B cell (primary cell): ENCODE data around the gene PRICKLE3. TPM values are rescaled to one million over a fixed set of nuclear protein-coding genes. Genes with fewer than 3 reads are reported as not detected.
A peak's percentile ranks its signal among the peaks of the same experiment; 100 is the strongest.

Experiments
- ATAC-seq: fragments of 200-7000 bp; cut with Tn5 transposase; one replicate; pipeline ENCODE4 v1.10.0; 2021; ENCODE audit warnings: low read depth, mild to moderate bottlenecking, moderate number of reproducible peaks, moderate library complexity
- CTCF ChIA-PET: fragments of 350-600 bp; sonication (Branson Sonifier 250); formaldehyde crosslinking; loops from one replicate; lab custom pipeline; 2021; ENCODE audit warnings: antibody characterized with exemption, inconsistent platforms; lab: Charles Lee
- POLR2A ChIA-PET: fragments of 350-600 bp; sonication (Branson Sonifier 250); formaldehyde crosslinking; loops from one replicate; lab custom pipeline; 2021; ENCODE audit warnings: antibody characterized with exemption; lab: Charles Lee
- DNase-seq: peaks from one replicate; pipeline ENCODE4 v3.0.0; 2013
- H2AFZ ChIP-seq: 2 replicates; pipeline ENCODE4 v1.6.1; 2012; ENCODE audit warnings: mild to moderate bottlenecking, low read depth, low read length; ENCODE audit not compliant: insufficient read depth, poor library complexity, severe bottlenecking
- H3K27ac ChIP-seq, 2 donors: 1 replicate in 1 of 2; 2 replicates in 1 of 2; pipeline ENCODE4 v1.5.1; 2012 to 2013; ENCODE audit warnings: low read length in 2 of 2, mild to moderate bottlenecking in 2 of 2, moderate library complexity in 1 of 2
- H3K27me3 ChIP-seq, 4 experiments: fragments of 200-600 bp in 1 of 4; sonication (generic) in 1 of 4; replicated peaks in 1 of 4; 1 replicate in 2 of 4; 2 replicates in 2 of 4; pipeline versions ENCODE4 v1.6.1 to v1.7.0; 2013 to 2016; ENCODE audit warnings: low read length in 3 of 4, mild to moderate bottlenecking in 2 of 4, mixed read lengths in 1 of 4, moderate library complexity in 1 of 4; ENCODE audit not compliant: insufficient read depth in 4 of 4, control insufficient read depth in 3 of 4; ENCODE audit errors: control extremely low read depth in 1 of 4
- H3K36me3 ChIP-seq, 2 experiments: replicated peaks in 1 of 2; 1 replicate in 1 of 2; 2 replicates in 1 of 2; pipeline versions ENCODE4 v1.6.1 to v1.7.1; 2013; ENCODE audit warnings: low read length in 1 of 2; ENCODE audit not compliant: insufficient read depth in 2 of 2, control insufficient read depth in 1 of 2; ENCODE audit errors: control extremely low read depth in 1 of 2, extremely low read depth in 1 of 2
- H3K4me1 ChIP-seq, 2 donors: fragments of 200-600 bp in 1 of 2; sonication (generic) in 1 of 2; 1 replicate in 1 of 2; 2 replicates in 1 of 2; pipeline versions ENCODE4 v1.5.1 to v1.6.1; 2013 to 2017; ENCODE audit warnings: low read length in 2 of 2; ENCODE audit not compliant: control insufficient read depth in 2 of 2, insufficient read depth in 2 of 2
- H3K4me2 ChIP-seq: replicated peaks from 2 replicates; pipeline ENCODE3; 2012; ENCODE audit warnings: mild to moderate bottlenecking, low read depth, low read length; ENCODE audit not compliant: poor library complexity, severe bottlenecking
- H3K4me3 ChIP-seq, 5 experiments: fragments of 200-600 bp in 1 of 5; sonication (generic) in 1 of 5; 1 replicate in 3 of 5; 2 replicates in 2 of 5; pipeline versions ENCODE4 v1.5.1 to v1.7.0; 2011 to 2016; ENCODE audit warnings: low read length in 4 of 5, mild to moderate bottlenecking in 4 of 5, low read depth in 2 of 5, control low read depth in 1 of 5, moderate library complexity in 1 of 5; ENCODE audit not compliant: insufficient read depth in 1 of 5; ENCODE audit errors: control extremely low read depth in 1 of 5, extremely low read depth in 1 of 5
- H3K79me2 ChIP-seq: fragments of 200-600 bp; sonication (generic); one replicate; pipeline ENCODE4 v1.6.0; 2016; ENCODE audit warnings: low read length; ENCODE audit not compliant: control insufficient read depth, insufficient read depth
- H3K9ac ChIP-seq: fragments of 200-600 bp; sonication (generic); 2 replicates; pipeline ENCODE4 v1.6.1; 2017; ENCODE audit warnings: mild to moderate bottlenecking, low read length, moderate library complexity
- H3K9me3 ChIP-seq, 3 donors: one replicate each; pipeline versions ENCODE4 v1.6.1 to v1.7.1; 2013; ENCODE audit warnings: low read length in 2 of 3; ENCODE audit not compliant: control insufficient read depth in 2 of 3, insufficient read depth in 1 of 3; ENCODE audit errors: control extremely low read depth in 1 of 3
- H4K20me1 ChIP-seq: 2 replicates; pipeline ENCODE4 v1.6.0; 2012; ENCODE audit warnings: mild to moderate bottlenecking, low read length; ENCODE audit not compliant: insufficient read depth, control insufficient read depth, poor library complexity, severe bottlenecking
- H3K27ac Mint-ChIP-seq: one replicate; pipeline ENCODE4 v1.8.0; 2021; ENCODE audit warnings: mixed read lengths
- H3K27me3 Mint-ChIP-seq: one replicate; pipeline ENCODE4 v1.8.0; 2021; ENCODE audit warnings: mixed read lengths
- H3K4me1 Mint-ChIP-seq: one replicate; pipeline ENCODE4 v1.8.0; 2021; ENCODE audit warnings: mixed read lengths
- H3K4me3 Mint-ChIP-seq: one replicate; pipeline ENCODE4 v1.8.0; 2021; ENCODE audit warnings: mixed read lengths
- H3K9me3 Mint-ChIP-seq: one replicate; pipeline ENCODE4 v1.8.0; 2022; ENCODE audit warnings: mixed read lengths; ENCODE audit not compliant: insufficient read depth
- EZH2 ChIP-seq: IDR thresholded peaks from 2 replicates; pipeline ENCODE4 v1.6.1; 2012; ENCODE audit warnings: borderline replicate concordance, low read depth, mild to moderate bottlenecking, moderate library complexity, low read length; ENCODE audit not compliant: insufficient read depth, poor library complexity, severe bottlenecking
- WGBS: methylation state at CpG from one replicate; pipeline ENCODE4 v1.1.5; 2013; ENCODE audit warnings: missing lambda C conversion rate; ENCODE audit not compliant: insufficient coverage; 5-methylcytosine and 5-hydroxymethylcytosine counted together
- intact Hi-C: fragments of 100-400 bp; cut with micrococcal nuclease; formaldehyde crosslinking; loops from one replicate; pipeline ENCODE4 v1.10.0; 2022
- polyA plus RNA-seq: library from polyadenylated mRNA; depleted of rRNA; stranded (reverse); fragments of >200 nt; gene quantifications from 2 replicates; pipeline ENCODE4 v1.2.3, GENCODE V29; 2012
- total RNA-seq, 2 donors: library from RNA; stranded (reverse); fragments of 120-200 nt in 1 of 2; gene quantifications; 1 replicate in 1 of 2; 2 replicates in 1 of 2; pipeline versions ENCODE4 v1.2.3 to v1.2.4, GENCODE V29; 2013 to 2022
- TF ChIP-seq, protein P1 (sequence below): fragments of 200-600 bp; IDR thresholded peaks from one replicate; pipeline ENCODE4 v1.8.0; 2022; ENCODE audit warnings: antibody characterized with exemption, mild to moderate bottlenecking

PRICKLE3 gene
- total and polyA plus RNA-seq, 2 donors (not counting 1 experiment from before 2014, with no cell fraction given), result 16.2 to 21.0 TPM

- CTCF ChIA-PET, result interaction anchor here (1.6 kb wide), 1 partner anchor 12 kb away, joined by 6 read pairs; no protein-coding TSS in a partner anchor
- Mint-ChIP-seq H3K27ac (no peak overlapping the region), H3K4me3 (no peak overlapping the region), H3K27me3 (no peaks in the 10 kb centered on the region), H3K9me3 (no peaks in the 10 kb centered on the region), H3K4me1 (peaks cover 24% of the 10 kb centered on the region)
- Histone ChIP-seq H4K20me1 (peaks cover 1% of the 10 kb centered on the region), H3K4me2 (no peak overlapping the region), H3K9me3 (no peaks in the 10 kb centered on the region), H3K4me3 (no peak overlapping the region), H3K27ac (no peak overlapping the region), H3K36me3 (peaks cover 0 to 29% of the 10 kb centered on the region in 2 experiments), H3K27me3 (no peaks in the 10 kb centered on the region), H3K4me1 (peaks cover 0 to 10% of the 10 kb centered on the region in 2 donors), H2AFZ (no peak overlapping the region), H3K79me2 (peaks cover 3% of the 10 kb centered on the region), H3K9ac (no peak overlapping the region)
- DNase-seq (no peak), ATAC-seq (no peak)
- WGBS, result no CpG with 5 or more reads among the region's 3 CpGs
- POLR2A ChIA-PET, result no interaction called here
- TF ChIP-seq, protein P1, sequence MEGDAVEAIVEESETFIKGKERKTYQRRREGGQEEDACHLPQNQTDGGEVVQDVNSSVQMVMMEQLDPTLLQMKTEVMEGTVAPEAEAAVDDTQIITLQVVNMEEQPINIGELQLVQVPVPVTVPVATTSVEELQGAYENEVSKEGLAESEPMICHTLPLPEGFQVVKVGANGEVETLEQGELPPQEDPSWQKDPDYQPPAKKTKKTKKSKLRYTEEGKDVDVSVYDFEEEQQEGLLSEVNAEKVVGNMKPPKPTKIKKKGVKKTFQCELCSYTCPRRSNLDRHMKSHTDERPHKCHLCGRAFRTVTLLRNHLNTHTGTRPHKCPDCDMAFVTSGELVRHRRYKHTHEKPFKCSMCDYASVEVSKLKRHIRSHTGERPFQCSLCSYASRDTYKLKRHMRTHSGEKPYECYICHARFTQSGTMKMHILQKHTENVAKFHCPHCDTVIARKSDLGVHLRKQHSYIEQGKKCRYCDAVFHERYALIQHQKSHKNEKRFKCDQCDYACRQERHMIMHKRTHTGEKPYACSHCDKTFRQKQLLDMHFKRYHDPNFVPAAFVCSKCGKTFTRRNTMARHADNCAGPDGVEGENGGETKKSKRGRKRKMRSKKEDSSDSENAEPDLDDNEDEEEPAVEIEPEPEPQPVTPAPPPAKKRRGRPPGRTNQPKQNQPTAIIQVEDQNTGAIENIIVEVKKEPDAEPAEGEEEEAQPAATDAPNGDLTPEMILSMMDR, result no peak
- TF ChIP-seq EZH2, result no peak
- intact Hi-C loops, result no loop called here
Observed at GRCh38 chrX:49178537-49178936, 7.6 kb downstream of the PRICKLE3 start.

DNA sequence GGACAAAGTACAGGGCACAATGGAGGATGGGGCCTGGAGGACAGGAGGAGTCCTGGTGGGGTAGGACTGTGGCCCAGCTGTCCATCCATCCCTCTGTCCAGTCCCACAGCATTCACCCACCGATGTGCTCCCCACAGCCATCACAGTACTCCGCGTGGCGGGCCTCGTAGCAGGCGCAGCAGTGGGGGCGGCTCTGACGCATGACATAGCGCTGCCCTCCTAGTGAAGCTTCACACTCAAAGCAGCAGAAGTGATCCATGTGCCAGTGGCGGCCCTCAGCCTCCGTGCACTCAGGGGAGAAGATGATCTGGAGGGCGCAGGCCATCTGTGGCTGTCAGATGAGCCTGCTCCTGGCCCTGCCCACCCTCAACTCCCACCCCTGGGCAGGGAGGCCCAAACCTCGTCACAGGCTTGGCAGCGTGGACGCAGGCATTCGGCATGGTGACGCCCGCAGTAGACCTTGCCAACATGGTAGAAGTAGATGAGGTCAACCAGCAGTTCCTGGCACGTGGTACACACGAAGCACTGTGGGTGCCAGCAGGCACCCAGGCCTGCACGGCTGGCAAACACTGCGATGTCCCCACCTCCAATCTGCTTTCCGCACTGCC lies 8.2 kb downstream of the PRICKLE3 start:
- H3K27me3 ChIP-seq, result no peaks in the 10 kb centered on the region
- H3K9me3 ChIP-seq, result no peaks in the 10 kb centered on the region
- no peak overlapping the region for H2AFZ ChIP-seq
- H3K4me2 ChIP-seq, result no peak overlapping the region
- Mint-ChIP-seq H3K27me3 (no peaks in the 10 kb centered on the region), H3K4me1 (peaks cover 28% of the 10 kb centered on the region), H3K27ac (peak overlapping the region; percentile 69), H3K9me3 (no peaks in the 10 kb centered on the region), H3K4me3 (no peak overlapping the region)
- ATAC-seq, result no peak
- no peak overlapping the region for H3K27ac ChIP-seq
- H3K36me3 ChIP-seq, result peaks cover 0 to 29% of the 10 kb centered on the region in 2 experiments
- POLR2A ChIA-PET, result interaction anchor here (0.9 kb wide), 1 partner anchor 10 kb away, joined by 3 read pairs; no protein-coding TSS in a partner anchor
- 96% methylated on average over 13 of the region's 23 CpGs for WGBS
- H3K79me2 ChIP-seq, result peaks cover 8% of the 10 kb centered on the region
- peaks cover 7% of the 10 kb centered on the region for H4K20me1 ChIP-seq
- H3K4me3 ChIP-seq, result no peak overlapping the region
- CTCF ChIA-PET, result interaction anchor here (1.3 to 1.6 kb wide), 3 partner anchors 11 to 58 kb away, joined by 3 to 7 read pairs (median 6); no protein-coding TSS in a partner anchor
- intact Hi-C loops, result no loop called here
- H3K9ac ChIP-seq, result no peak overlapping the region
- no peak for TF ChIP-seq EZH2
- TF ChIP-seq, protein P1, result no peak
- peaks cover 4 to 16% of the 10 kb centered on the region in 2 donors for H3K4me1 ChIP-seq
- DNase-seq, result no peak
